ENCODE measurements around the gene HBE1. TPM values are rescaled to one million over a fixed set of nuclear protein-coding genes. Genes with fewer than 3 reads are reported as not detected.
"Not testable (repeated sequence)": the region's sequence is repeated elsewhere in the genome, so short reads cannot be mapped to it uniquely, and the experiment has no call there.

Gene HBE1
- 1 to 10 TPM in 2 of 6 donors, not detected in 4; 2.5 to 3.0 TPM for total RNA-seq

GRCh38 chr11:5269715-5270147, at the start of gene HBE1:
HBE1 (minus strand) TSS chr11:5269945; CDS start chr11:5269890, 55 bp downstream.
- H3K36me3 ChIP-seq = no peaks in the 10 kb centered on the region
- H3K9me3 ChIP-seq = no peaks in the 10 kb centered on the region
- 68% methylated on average over 4 of the region's 4 CpGs for WGBS, 2 donors
- TF ChIP-seq CTCF (IDR thresholded peaks at IDR 0.05) (no peak), POLR2AphosphoS5 (IDR thresholded peaks at IDR 0.05) (no peak), POLR2A (IDR thresholded peaks at IDR 0.05) (no peak), EP300 (IDR thresholded peaks at IDR 0.05) (no peak)
- H3K4me3 ChIP-seq = no peak within 1 kb of the TSS
- H3K27ac ChIP-seq = no peak within 1 kb of the TSS
- DNase-seq (no peak), ATAC-seq (ENCODE audit: low FRiP score in 2 of 2) (no peak)
- H3K4me1 ChIP-seq = no peaks in the 10 kb centered on the region
- H3K27me3 ChIP-seq = no peaks in the 10 kb centered on the region

- H3K27ac ChIP-seq = no peak overlapping the region
- ATAC-seq (ENCODE audit: low FRiP score in 2 of 2) (no peak), DNase-seq (no peak)
- H3K9me3 ChIP-seq = no peaks in the 10 kb centered on the region
- no peaks in the 10 kb centered on the region for H3K27me3 ChIP-seq
- 52 to 76% methylated on average over 5 of the region's 5 CpGs for WGBS, 2 donors
- H3K36me3 ChIP-seq = no peaks in the 10 kb centered on the region
- TF ChIP-seq CTCF (IDR thresholded peaks at IDR 0.05) = no peak
- TF ChIP-seq POLR2A (IDR thresholded peaks at IDR 0.05) = no peak
- TF ChIP-seq EP300 (IDR thresholded peaks at IDR 0.05) = no peak
- H3K4me3 ChIP-seq = no peak overlapping the region
- no peaks in the 10 kb centered on the region for H3K4me1 ChIP-seq
Observed at GRCh38 chr11:5317292-5317691, 47.5 kb upstream of the HBE1 start.

GRCh38 chr11:5313326-5314023, 43.7 kb upstream of the HBE1 start:
- not testable (repeated sequence) for ATAC-seq (ENCODE audit: low FRiP score in 2 of 2); H3K4me1 ChIP-seq
- WGBS, 2 donors = 79 to 84% methylated on average over 3 of the region's 3 CpGs

GRCh38 chr11:5310423-5310822, 40.7 kb upstream of the HBE1 start:
- Histone ChIP-seq H3K4me3 (no peak overlapping the region), H3K36me3 (no peaks in the 10 kb centered on the region), H3K9me3 (no peaks in the 10 kb centered on the region), H3K27ac (no peak overlapping the region), H3K27me3 (no peaks in the 10 kb centered on the region), H3K4me1 (no peaks in the 10 kb centered on the region)
- no peak for DNase-seq
- TF ChIP-seq POLR2AphosphoS5 (IDR thresholded peaks at IDR 0.05) = no peak
- TF ChIP-seq POLR2A (IDR thresholded peaks at IDR 0.05) = no peak
- TF ChIP-seq EP300 (IDR thresholded peaks at IDR 0.05) = no peak
- TF ChIP-seq CTCF (IDR thresholded peaks at IDR 0.05) = no peak
- no peak for ATAC-seq (ENCODE audit: low FRiP score in 2 of 2)
- WGBS, 2 donors = 93 to 95% methylated on average over 1 of the region's 1 CpG

More at GRCh38 chr11:5313326-5314023, 43.7 kb upstream of the HBE1 start:
- not testable (repeated sequence) for H3K27me3 ChIP-seq, H3K27ac ChIP-seq, DNase-seq, H3K9me3 ChIP-seq, H3K36me3 ChIP-seq, H3K4me3 ChIP-seq

GRCh38 chr11:5307256-5308019, 37.7 kb upstream of the HBE1 start:
- TF ChIP-seq POLR2A (IDR thresholded peaks at IDR 0.05) (no peak), EP300 (IDR thresholded peaks at IDR 0.05) (no peak), POLR2AphosphoS5 (IDR thresholded peaks at IDR 0.05) (no peak), CTCF (IDR thresholded peaks at IDR 0.05) (no peak)
- Histone ChIP-seq H3K27me3 (no peaks in the 10 kb centered on the region), H3K36me3 (no peaks in the 10 kb centered on the region), H3K4me1 (no peaks in the 10 kb centered on the region), H3K27ac (no peak overlapping the region), H3K4me3 (no peak overlapping the region), H3K9me3 (no peaks in the 10 kb centered on the region)
- ATAC-seq (ENCODE audit: low FRiP score in 2 of 2) = no peak
- WGBS, 2 donors = 73 to 81% methylated on average over 2 of the region's 2 CpGs
- no peak for DNase-seq

Measured in upper lobe of left lung (tissue), 6 donors.